SK-N-SH treated with all-trans-retinoic acid at 6 μM for 48 hours (cell line): ENCODE data around the gene CHST8.
A peak's percentile ranks its signal among the peaks of the same experiment; 100 is the strongest.

ENCODE experiments used
- ATAC-seq: fragments of 200-7000 bp; cut with Tn5 transposase; 3 replicates; pipeline ENCODE4 v1.9.1; 2020; ENCODE audit warnings: mild to moderate bottlenecking, moderate library complexity
- ARNTL ChIP-seq: fragments of 450-650 bp; formaldehyde crosslinking; IDR thresholded peaks from 2 replicates; pipeline ENCODE4 v1.5.0; 2020; ENCODE audit warnings: low read depth, mild to moderate bottlenecking, moderate library complexity, borderline replicate concordance
- BACH2 ChIP-seq: fragments of 250-450 bp; sonication (Bioruptor Pico); IDR thresholded peaks from 2 replicates; pipeline ENCODE4 v1.9.0; 2021; ENCODE audit warnings: mild to moderate bottlenecking, borderline replicate concordance
- GLIS3 ChIP-seq: fragments of 250-450 bp; sonication (Bioruptor Pico); IDR thresholded peaks from 2 replicates; pipeline ENCODE4 v1.5.0; 2020; ENCODE audit warnings: mild to moderate bottlenecking, moderate library complexity
- PATZ1 ChIP-seq: fragments of 250-450 bp; sonication (Bioruptor Pico); IDR thresholded peaks from 2 replicates; pipeline ENCODE4 v1.8.0; 2020; ENCODE audit warnings: mild to moderate bottlenecking, moderate library complexity, borderline replicate concordance
- PPARA ChIP-seq: fragments of 250-450 bp; sonication (Bioruptor Pico); IDR thresholded peaks from 2 replicates; pipeline ENCODE4 v1.5.0; 2020; ENCODE audit warnings: mild to moderate bottlenecking, borderline replicate concordance
- RARB ChIP-seq: fragments of 250-450 bp; sonication (Bioruptor Pico); IDR thresholded peaks from 2 replicates; pipeline ENCODE4 v1.8.0; 2021; ENCODE audit warnings: mild to moderate bottlenecking, moderate library complexity
- TCF4 ChIP-seq: fragments of 250-450 bp; sonication (Bioruptor Pico); IDR thresholded peaks from 2 replicates; pipeline ENCODE4 v1.8.0; 2021; ENCODE audit warnings: mild to moderate bottlenecking, moderate library complexity, borderline replicate concordance
- TOX ChIP-seq: fragments of 250-450 bp; sonication (Bioruptor Pico); IDR thresholded peaks from 2 replicates; pipeline ENCODE4 v1.8.0; 2021; ENCODE audit warnings: mild to moderate bottlenecking, moderate library complexity, borderline replicate concordance
- TSHZ2 ChIP-seq: fragments of 250-450 bp; sonication (Bioruptor Pico); IDR thresholded peaks from 2 replicates; pipeline ENCODE4 v1.5.0; 2020; ENCODE audit warnings: mild to moderate bottlenecking, moderate library complexity
- ZC3H10 ChIP-seq: fragments of 250-450 bp; sonication (Bioruptor Pico); IDR thresholded peaks from 2 replicates; pipeline ENCODE4 v1.5.1; 2021; ENCODE audit warnings: mild to moderate bottlenecking, moderate library complexity
- ZFP30 ChIP-seq: fragments of 450-650 bp; formaldehyde crosslinking; IDR thresholded peaks from 2 replicates; pipeline ENCODE4 v1.5.0; 2022; ENCODE audit warnings: mild to moderate bottlenecking, moderate library complexity
- TF ChIP-seq, protein P1 (sequence below): fragments of 250-450 bp; sonication (Bioruptor Pico); IDR thresholded peaks from 2 replicates; pipeline ENCODE4 v1.8.0; 2021; ENCODE audit warnings: low read depth, mild to moderate bottlenecking, moderate library complexity, borderline replicate concordance

Gene CHST8

GRCh38 chr19:33750587-33751435, 129.1 kb downstream of the CHST8 start:
- ATAC-seq: peak; percentile 46; the same call in 1 of the 3 replicates
- TF ChIP-seq TCF4 (CRISPR knock-in tag) (peak; percentile 66; the same call in 1 of the 2 replicates), BACH2 (CRISPR knock-in tag) (no peak), TSHZ2 (CRISPR knock-in tag) (peak; percentile 21; the same call in 1 of the 2 replicates), ARNTL (CRISPR knock-in tag) (no peak)

DNA sequence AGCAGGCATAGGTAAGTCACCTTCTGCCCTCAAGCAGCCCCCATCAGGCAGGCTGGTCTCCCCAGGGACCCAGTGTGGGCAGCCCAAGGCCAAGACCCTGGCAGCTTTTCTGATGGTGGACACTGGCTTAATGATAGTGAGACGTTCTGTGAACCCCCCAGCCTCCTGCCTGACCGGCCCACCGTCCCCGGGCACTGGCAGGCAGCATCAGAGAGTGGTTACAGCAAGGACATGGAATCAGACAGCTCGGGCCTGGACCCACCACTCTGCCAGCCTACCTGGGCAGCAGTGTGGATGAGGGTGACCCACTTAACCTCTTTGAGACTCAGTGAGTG, 129.7 kb downstream of the CHST8 start:
- no peak for TF ChIP-seq RARB
- TF ChIP-seq, protein P1, sequence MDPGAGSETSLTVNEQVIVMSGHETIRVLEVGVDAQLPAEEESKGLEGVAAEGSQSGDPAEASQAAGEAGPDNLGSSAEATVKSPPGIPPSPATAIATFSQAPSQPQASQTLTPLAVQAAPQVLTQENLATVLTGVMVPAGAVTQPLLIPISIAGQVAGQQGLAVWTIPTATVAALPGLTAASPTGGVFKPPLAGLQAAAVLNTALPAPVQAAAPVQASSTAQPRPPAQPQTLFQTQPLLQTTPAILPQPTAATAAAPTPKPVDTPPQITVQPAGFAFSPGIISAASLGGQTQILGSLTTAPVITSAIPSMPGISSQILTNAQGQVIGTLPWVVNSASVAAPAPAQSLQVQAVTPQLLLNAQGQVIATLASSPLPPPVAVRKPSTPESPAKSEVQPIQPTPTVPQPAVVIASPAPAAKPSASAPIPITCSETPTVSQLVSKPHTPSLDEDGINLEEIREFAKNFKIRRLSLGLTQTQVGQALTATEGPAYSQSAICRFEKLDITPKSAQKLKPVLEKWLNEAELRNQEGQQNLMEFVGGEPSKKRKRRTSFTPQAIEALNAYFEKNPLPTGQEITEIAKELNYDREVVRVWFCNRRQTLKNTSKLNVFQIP (CRISPR knock-in tag): no peak
- TF ChIP-seq PPARA (CRISPR knock-in tag): no peak
- no peak for TF ChIP-seq ZFP30
- ATAC-seq: no peak

DNA sequence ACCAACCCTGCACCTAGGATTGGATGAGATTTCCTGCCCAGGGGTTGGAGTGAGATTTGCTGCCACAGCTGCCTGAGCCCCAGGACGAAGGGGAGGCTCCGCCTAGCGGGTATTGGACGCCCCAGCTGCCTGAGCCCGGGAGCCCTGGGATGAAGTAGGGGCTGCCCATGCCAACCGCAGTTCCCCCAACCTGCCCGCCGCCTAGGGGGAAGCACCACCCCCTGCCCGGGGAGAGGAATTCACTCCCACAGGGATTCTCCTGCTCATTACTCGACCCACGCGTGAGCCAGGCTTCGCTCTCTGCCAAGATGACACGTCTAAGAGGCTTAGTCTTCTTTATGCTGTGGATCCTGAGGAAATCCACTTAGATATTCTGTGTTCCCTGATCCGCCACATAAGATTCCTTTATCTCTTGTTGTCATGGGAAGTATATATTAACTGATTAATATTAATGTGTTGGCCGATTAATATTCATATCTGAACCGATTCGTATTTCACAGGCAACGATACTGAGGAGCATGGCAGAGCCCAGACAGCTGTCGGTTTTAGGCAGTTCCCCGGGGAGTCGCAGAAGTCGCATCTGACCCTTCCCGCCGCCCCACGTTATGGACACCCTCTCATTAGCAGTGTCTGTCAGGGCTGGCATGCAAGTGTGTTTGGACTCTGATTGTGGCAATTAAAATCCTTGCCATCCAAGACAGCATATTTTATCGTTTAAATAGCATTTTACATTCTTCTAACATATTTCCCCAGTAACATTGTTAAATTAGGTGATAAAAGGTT, 130.5 kb downstream of the CHST8 start:
- no peak for ATAC-seq
- TF ChIP-seq ARNTL (CRISPR knock-in tag) (no peak), PPARA (CRISPR knock-in tag) (no peak), RARB (no peak), ZC3H10 (no peak), PATZ1 (CRISPR knock-in tag) (no peak)

- no peak for ATAC-seq
- TF ChIP-seq GLIS3 (CRISPR knock-in tag) (no peak), ZC3H10 (no peak), PATZ1 (CRISPR knock-in tag) (no peak), ARNTL (CRISPR knock-in tag) (no peak), TOX (CRISPR knock-in tag) (no peak), ZFP30 (no peak)
- TF ChIP-seq, protein P1 (CRISPR knock-in tag): no peak
Measured at GRCh38 chr19:33752945-33753344, 131.2 kb downstream of the CHST8 start.
